Smooth muscle cell (in vitro differentiated cells): ENCODE measurements around the gene C12orf42. TPM values are rescaled to one million over a fixed set of nuclear protein-coding genes. Genes with fewer than 3 reads are reported as not detected.

Experiments
- DNase-seq: peaks from one replicate; lab custom pipeline; 2025; ENCODE audit not compliant: unreplicated experiment; lab: John Stamatoyannopoulos, UW
- H2AFZ ChIP-seq: fragments of 200-600 bp; sonication (generic); 2 replicates; pipeline ENCODE4 v1.6.0; 2016; ENCODE audit warnings: antibody characterized with exemption, low read depth, mild to moderate bottlenecking
- H3F3A ChIP-seq: fragments of 200-600 bp; sonication (generic); 2 replicates; pipeline ENCODE4 v1.6.0; 2017; ENCODE audit warnings: antibody characterized with exemption, low read depth
- H3K27ac ChIP-seq: fragments of 200-600 bp; sonication (generic); 2 replicates; pipeline ENCODE4 v1.5.1; 2016; ENCODE audit warnings: low read depth, mild to moderate bottlenecking
- H3K27me3 ChIP-seq: fragments of 200-600 bp; sonication (generic); 2 replicates; pipeline ENCODE4 v1.6.1; 2016; ENCODE audit warnings: low read depth, mild to moderate bottlenecking
- H3K36me3 ChIP-seq: fragments of 200-600 bp; sonication (generic); 2 replicates; pipeline ENCODE4 v1.5.1; 2016; ENCODE audit warnings: low read depth
- H3K4me1 ChIP-seq: fragments of 200-600 bp; sonication (generic); 2 replicates; pipeline ENCODE4 v1.5.1; 2016; ENCODE audit warnings: low read depth
- H3K4me2 ChIP-seq: fragments of 200-600 bp; sonication (generic); 2 replicates; pipeline ENCODE4 v1.6.0; 2016; ENCODE audit warnings: mild to moderate bottlenecking
- H3K4me3 ChIP-seq: fragments of 200-600 bp; sonication (generic); 2 replicates; pipeline ENCODE4 v1.5.1; 2016; ENCODE audit warnings: mild to moderate bottlenecking
- H3K79me2 ChIP-seq: fragments of 200-600 bp; sonication (generic); 2 replicates; pipeline ENCODE4 v1.6.0; 2016; ENCODE audit warnings: low read depth, mild to moderate bottlenecking
- H3K9ac ChIP-seq: fragments of 200-600 bp; sonication (generic); 2 replicates; pipeline ENCODE4 v1.6.0; 2016; ENCODE audit warnings: low read depth
- H3K9me3 ChIP-seq: fragments of 200-600 bp; sonication (generic); replicated peaks from 2 replicates; pipeline ENCODE4 v1.5.1; 2016; ENCODE audit warnings: low read depth
- H4K20me1 ChIP-seq: fragments of 200-600 bp; sonication (generic); 2 replicates; pipeline ENCODE4 v1.6.0; 2016; ENCODE audit warnings: low read depth
- CTCF ChIP-seq: fragments of 200-600 bp; sonication (generic); IDR thresholded peaks from 2 replicates; pipeline ENCODE4 v1.5.1; 2017; ENCODE audit warnings: borderline replicate concordance, mild to moderate bottlenecking, antibody characterized with exemption; ENCODE audit not compliant: insufficient read depth, poor library complexity, severe bottlenecking
- WGBS: methylation state at CpG from one replicate; pipeline ENCODE4 v1.1.7; 2016; ENCODE audit warnings: low lambda C conversion rate; 5-methylcytosine and 5-hydroxymethylcytosine counted together
- polyA plus RNA-seq: library from polyadenylated mRNA; unstranded; fragments of >200 nt; fragmentation: Nextera tagmentation; extraction: Ambion mirVana; gene quantifications from 2 replicates; pipeline ENCODE4 v1.2.1, GENCODE V29; 2016
- total RNA-seq: library from RNA; depleted of rRNA; stranded (reverse); fragments of >200 nt; gene quantifications from 2 replicates; pipeline ENCODE4 v1.2.3, GENCODE V29; 2014

C12orf42 gene
- total and polyA plus RNA-seq, 2 experiments from 2014 or later: not detected

- TF ChIP-seq CTCF: no peak
- Histone ChIP-seq H3K4me2 (no peak overlapping the region), H4K20me1 (no peaks in the 10 kb centered on the region), H2AFZ (no peak overlapping the region), H3K9ac (no peak overlapping the region), H3K4me3 (no peak overlapping the region), H3K36me3 (no peaks in the 10 kb centered on the region), H3K4me1 (peaks cover 7% of the 10 kb centered on the region), H3K27me3 (no peaks in the 10 kb centered on the region), H3K27ac (peak overlapping the region; percentile 58), H3F3A (no peaks in the 10 kb centered on the region), H3K9me3 (no peaks in the 10 kb centered on the region), H3K79me2 (no peaks in the 10 kb centered on the region)
- DNase-seq: no peak
- 59% methylated on average over 1 of the region's 1 CpG for WGBS
Observed at GRCh38 chr12:103538397-103538796, 42.6 kb upstream of the C12orf42 start.

GRCh38 chr12:103530307-103531066, 34.7 kb upstream of the C12orf42 start:
- DNase-seq: no peak
- Histone ChIP-seq H3K36me3 (no peaks in the 10 kb centered on the region), H3K9ac (no peak overlapping the region), H3K9me3 (no peaks in the 10 kb centered on the region), H3K79me2 (no peaks in the 10 kb centered on the region), H3K4me1 (peaks cover 11% of the 10 kb centered on the region), H4K20me1 (no peaks in the 10 kb centered on the region), H3K4me3 (no peak overlapping the region), H3K27me3 (no peaks in the 10 kb centered on the region), H2AFZ (no peak overlapping the region), H3K27ac (no peak overlapping the region), H3F3A (no peaks in the 10 kb centered on the region), H3K4me2 (no peak overlapping the region)
- 82% methylated on average over 15 of the region's 15 CpGs for WGBS
- TF ChIP-seq CTCF: no peak

- Histone ChIP-seq H3K27me3 (no peaks in the 10 kb centered on the region), H3F3A (no peaks in the 10 kb centered on the region), H3K36me3 (no peaks in the 10 kb centered on the region), H3K4me1 (peaks cover 11% of the 10 kb centered on the region), H3K27ac (no peak overlapping the region), H4K20me1 (no peaks in the 10 kb centered on the region), H3K4me3 (no peak overlapping the region), H3K79me2 (no peaks in the 10 kb centered on the region), H3K4me2 (no peak overlapping the region), H3K9ac (no peak overlapping the region), H2AFZ (no peak overlapping the region), H3K9me3 (no peaks in the 10 kb centered on the region)
- WGBS: 59% methylated on average over 4 of the region's 4 CpGs
- TF ChIP-seq CTCF: no peak
- no peak for DNase-seq
Observed at GRCh38 chr12:103529306-103529705, 33.5 kb upstream of the C12orf42 start.

DNA sequence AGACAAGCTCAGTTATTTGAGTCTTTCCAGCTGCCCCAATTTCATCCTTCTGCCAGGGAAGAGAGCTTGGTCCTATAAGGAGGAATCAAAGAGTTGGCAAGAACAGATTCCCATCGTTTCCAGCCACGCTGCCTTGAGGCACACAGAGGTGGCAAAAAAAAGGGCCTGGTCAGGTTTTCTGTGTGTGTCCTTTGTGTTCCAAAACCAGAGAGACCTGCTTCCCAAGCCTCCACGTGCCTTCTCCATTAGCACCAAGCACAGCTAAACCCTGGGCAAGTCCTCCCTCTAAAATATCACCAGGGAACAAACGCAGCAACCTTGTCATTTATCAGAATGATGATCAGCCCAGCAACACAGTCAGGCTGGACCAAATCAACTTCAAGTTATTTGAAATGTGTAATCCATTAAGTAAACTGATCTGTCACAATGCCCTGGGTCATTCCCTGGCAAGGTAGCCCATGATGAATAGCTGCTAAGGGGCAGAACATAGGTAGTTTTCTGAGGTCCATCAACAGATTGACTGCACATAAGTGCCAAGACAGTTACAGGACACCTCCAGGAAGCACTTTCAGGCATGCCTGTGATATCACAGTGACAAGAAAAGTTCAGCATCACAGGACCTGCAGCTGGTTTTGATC, 28.6 kb upstream of the C12orf42 start:
- Histone ChIP-seq H3K9ac (no peak overlapping the region), H3K4me1 (no peaks in the 10 kb centered on the region), H3K4me2 (no peak overlapping the region), H3K9me3 (no peaks in the 10 kb centered on the region), H3K27ac (no peak overlapping the region), H3F3A (no peaks in the 10 kb centered on the region), H3K79me2 (no peaks in the 10 kb centered on the region), H3K27me3 (no peaks in the 10 kb centered on the region), H3K36me3 (no peaks in the 10 kb centered on the region), H3K4me3 (no peak overlapping the region), H4K20me1 (no peaks in the 10 kb centered on the region), H2AFZ (no peak overlapping the region)
- DNase-seq: no peak
- TF ChIP-seq CTCF: no peak
- 88% methylated on average over 4 of the region's 4 CpGs for WGBS
